GM18511 (cell line): ENCODE measurements around the gene ZNF556.
A peak's percentile ranks its signal among the peaks of the same experiment; 100 is the strongest.

Source experiments
- ATAC-seq: cut with Tn5 transposase; IDR thresholded peaks from one replicate; pipeline ENCODE4 v1.9.1; 2021; ENCODE audit warnings: mild to moderate bottlenecking, moderate library complexity; ENCODE audit not compliant: unreplicated experiment

The ZNF556 gene

DNA sequence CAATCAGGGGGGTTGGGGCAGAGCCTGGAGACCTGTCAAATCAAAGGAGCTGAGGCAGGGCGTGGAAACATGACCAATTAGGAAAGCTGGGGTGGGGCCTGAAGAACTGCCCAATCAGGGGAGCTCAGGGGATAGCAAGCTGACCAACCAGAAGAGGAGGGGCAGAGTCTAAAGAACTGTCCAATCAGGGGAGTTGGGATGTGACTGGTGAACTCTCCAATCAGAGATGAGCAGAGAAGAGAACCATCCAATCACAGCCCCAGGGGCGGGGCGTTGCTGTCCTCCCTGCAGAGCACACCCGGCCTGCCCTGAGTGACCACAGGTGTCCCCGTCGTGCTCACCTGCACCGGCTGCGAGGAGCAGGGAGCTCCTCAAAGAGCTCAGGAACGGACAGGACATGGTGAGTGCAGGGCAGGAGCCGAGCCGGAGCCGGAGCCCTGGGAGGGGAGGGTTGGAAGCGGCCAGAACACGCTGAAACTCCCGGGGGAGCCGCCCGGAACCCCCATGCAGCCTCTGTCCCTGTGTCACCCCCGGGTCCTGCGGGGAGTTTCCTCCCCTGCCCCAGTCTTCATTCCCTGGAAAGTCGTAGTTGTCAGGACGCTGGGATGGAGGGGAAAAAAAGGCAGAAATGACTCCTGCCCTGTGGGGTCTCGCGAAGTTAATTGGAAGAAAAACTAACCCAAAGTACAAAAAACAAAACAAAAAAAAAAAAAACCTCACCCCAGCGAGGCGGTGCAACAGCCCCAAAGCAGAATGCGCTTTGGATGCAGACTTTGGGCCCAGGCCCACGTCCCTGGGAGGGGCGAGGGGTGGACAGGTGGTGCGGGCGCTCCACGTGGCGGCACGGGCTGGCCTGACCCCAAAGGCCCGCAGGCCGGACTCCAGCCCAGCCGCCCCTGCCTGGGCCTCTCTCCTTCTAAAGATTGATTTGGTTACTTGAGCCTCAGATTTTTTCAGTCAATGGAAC lies at the start of gene ZNF556:
Gene ZNF556, plus strand, starts transcription at position 311 of the 967 bp plus-strand sequence. Its CDS starts 87 bp downstream, at position 398.
- no peak for ATAC-seq

DNA sequence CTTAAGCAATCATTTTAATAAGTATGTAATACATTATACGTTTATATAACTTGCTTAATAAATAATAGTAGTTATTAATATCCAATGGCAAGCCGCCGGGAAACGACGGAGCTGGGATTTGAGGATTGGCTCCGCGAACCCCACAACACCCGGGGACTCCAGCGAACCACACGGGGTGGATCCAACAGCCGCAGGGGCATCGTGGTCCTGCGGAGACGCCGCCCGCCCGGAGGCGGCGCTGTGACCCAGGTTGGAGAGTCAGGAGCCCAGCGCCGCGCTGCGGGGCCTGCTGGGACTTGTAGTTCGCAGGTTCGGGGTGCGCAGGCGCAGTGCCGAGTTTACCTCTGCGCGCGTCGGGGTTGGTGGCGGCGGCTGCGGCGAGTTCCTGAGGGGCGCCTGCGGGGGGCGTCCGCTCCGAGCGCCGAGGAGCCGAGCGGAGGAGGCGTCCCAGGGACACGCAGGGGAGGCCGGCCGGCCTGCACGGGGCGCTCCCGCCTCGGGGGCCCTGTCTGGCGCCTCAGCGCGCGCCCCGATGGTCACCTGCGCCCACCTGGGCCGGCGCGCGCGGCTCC lies 47.5 kb upstream of the ZNF556 start, which contains the start of gene ZNF554:
Gene ZNF554, plus strand, starts transcription at position 329 of the 572 bp plus-strand sequence. Its CDS starts 204 bp downstream, at position 533.
- peak; percentile 88 for ATAC-seq

DNA sequence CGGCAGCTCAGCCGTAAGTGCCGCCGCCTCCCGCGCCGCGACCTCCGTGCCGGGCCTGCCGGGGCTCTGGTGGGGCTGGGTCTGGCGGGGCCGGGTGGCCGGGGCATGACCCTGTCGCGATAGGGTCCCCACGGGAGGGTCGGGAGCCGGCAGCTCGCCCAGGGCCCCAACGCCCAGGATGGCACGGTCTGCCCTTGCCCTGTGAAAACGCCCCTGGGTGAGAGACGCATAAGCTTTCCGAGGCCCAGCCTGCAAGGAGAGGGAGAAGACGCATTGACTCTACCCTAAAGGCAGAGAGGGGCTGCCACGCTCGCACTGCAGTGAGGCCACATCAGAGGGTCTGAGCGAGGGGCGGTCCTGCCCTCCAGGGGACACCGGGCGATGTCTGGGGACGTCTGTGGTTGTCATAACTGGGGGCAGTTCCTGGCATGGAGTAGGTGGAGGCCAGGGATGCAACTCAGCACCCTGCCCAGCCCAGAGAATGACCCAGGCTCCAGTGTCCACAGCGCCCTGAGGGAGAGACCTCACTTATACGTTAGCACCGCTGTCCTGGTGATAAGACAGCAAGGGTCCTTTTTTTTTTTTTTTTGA lies 46.9 kb upstream of the ZNF556 start:
- ATAC-seq = peak; percentile 16

DNA sequence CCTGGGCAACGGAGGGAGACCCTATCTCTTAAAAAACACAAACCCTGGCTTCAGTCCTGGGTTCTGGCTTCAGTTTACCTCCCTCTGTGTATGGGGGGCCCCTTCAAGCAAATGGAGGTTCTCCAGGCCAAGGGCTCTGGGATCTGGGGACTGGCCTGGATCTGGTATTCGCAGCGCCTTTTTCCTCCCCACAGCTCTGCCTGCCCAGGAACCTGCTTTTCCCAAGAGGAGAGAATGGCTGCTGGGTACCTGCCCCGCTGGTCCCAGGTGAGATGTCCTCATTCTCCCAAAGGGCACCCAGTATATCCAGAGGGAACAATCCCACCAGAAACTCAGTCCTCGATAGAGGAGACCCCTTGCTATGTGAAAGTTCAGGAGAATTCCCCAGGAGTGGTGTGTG lies 44.3 kb upstream of the ZNF556 start:
- no peak for ATAC-seq

DNA sequence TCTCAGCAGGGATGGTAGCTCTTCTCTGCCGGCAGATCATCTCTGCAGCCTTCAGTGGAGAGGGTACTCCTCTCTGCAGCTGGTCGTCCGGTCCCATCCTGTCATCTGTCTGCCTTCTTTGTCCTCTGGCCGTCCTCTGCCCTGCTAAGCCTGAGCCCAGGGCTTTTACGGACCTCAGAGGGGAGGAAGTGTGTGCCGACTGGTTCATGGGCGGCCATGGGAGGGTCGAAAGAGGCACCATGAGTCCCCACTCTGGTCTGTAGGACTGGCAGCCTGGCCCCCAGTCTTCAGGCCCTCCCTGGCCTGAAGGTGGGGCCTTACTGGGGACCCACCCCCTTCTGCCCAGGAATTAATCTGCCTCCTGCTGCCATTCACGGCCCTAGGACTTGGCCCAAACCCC lies 43.5 kb upstream of the ZNF556 start:
- ATAC-seq = no peak

DNA sequence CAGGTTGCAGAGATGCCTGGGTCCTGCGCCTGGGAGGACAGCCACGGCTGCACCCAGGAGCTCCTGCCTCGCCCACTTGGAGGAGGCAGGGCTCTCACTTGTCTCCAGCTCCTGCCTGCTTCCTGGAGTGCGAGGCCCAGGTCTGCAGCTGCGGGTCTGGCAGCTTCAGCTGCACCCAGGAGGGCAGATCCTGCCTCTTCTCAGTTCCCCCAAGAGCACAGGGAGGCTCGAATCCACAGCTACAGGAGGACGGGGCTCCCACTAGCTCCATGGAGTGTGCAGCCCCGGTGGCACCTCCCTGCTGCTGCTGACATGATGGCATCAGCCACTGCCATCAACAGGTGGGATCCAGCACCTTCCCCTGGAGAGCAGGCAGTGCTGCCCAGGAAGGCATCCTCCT lies 43.0 kb upstream of the ZNF556 start:
- no peak for ATAC-seq

DNA sequence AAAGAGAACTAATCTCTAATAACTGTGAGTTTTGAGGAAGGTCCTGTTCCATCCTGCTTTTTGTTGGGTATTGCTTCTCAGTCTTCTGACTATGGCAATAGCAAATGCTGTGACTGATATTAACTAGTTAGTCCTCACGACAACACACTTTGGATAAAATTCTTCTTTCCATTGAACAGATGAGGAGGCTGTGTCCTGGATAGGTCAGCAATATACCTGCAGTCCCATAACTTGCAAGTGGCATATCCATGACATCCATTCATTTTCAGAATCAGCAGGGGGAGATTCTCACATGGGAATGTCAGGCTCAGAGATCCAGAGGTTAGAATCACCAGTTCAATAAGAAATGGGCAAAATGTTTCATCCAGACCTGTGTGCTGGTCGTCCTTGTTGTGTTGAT lies 40.1 kb upstream of the ZNF556 start:
- ATAC-seq = no peak

DNA sequence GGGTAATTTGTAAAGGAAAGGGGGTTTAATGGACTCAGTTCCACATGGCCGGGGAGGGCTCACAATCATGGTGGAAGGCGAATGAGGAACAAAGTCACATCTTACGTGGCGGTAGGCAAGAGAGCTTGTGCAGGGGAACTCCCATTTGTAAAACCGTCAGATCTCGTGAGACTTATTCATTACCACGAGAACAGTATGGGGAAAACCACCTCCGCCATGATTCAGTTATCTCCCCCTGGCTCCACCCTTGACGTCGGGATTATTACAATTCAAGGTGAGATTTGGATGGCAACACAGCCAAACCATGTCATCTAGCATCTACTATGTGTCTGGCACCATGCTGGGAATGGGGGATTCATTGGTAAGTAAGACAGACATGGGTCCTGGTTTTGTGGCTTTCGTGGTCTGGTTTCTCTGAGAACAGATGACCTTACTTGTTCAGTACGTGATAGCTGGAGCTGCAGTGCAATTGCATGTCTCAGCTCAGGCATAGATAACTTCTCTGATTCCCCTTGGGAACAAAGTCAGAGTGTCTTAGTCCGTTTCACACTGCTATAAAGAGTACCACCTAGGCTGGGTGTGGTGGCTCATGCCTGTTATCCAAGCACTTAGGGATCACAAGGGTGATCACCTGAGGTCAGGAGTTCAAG lies 39.2 kb upstream of the ZNF556 start:
- ATAC-seq = no peak

DNA sequence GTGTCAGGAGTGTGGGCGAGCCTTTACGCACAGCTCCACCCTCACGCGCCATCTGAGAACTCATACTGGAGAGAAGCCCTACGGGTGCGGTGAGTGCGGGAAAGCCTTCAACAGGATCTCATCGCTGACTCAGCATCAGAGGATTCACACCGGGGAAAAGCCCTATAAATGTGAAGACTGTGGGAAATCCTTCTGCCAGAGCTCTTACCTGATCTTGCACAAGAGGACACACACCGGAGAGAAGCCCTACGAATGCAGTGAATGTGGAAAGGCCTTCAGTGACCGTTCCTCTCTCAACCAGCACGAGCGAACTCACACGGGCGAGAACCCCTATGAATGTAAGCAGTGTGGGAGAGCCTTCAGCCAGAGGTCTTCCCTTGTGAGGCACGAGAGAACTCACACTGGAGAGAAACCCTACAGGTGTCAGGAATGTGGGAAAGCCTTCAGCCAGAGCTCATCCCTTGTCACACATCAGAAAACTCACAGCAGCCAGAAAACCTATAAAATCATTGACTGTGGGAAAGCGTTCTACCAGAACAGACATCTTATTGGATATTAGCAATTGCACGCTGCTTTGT lies 32.8 kb upstream of the ZNF556 start:
- no peak for ATAC-seq

DNA sequence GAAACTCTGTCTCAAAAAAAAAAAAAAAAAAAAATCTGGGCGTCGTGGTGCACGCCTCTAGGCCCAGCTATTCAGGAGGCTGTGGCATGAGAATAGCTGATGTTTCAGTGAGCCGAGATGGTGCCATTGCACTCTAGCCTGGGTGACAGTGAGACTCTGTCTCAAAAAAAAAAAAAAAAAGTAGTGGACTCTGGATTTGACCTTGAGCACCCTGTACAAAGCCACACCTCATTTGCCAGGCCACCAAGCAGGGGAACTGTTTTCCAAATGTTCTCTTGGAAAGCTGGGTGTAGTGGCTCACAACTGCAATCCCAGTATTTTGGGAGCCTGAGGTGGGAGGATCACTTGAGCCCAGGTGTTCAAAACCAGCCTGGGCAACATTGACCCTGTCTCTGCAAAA lies 29.7 kb upstream of the ZNF556 start:
- no peak for ATAC-seq

DNA sequence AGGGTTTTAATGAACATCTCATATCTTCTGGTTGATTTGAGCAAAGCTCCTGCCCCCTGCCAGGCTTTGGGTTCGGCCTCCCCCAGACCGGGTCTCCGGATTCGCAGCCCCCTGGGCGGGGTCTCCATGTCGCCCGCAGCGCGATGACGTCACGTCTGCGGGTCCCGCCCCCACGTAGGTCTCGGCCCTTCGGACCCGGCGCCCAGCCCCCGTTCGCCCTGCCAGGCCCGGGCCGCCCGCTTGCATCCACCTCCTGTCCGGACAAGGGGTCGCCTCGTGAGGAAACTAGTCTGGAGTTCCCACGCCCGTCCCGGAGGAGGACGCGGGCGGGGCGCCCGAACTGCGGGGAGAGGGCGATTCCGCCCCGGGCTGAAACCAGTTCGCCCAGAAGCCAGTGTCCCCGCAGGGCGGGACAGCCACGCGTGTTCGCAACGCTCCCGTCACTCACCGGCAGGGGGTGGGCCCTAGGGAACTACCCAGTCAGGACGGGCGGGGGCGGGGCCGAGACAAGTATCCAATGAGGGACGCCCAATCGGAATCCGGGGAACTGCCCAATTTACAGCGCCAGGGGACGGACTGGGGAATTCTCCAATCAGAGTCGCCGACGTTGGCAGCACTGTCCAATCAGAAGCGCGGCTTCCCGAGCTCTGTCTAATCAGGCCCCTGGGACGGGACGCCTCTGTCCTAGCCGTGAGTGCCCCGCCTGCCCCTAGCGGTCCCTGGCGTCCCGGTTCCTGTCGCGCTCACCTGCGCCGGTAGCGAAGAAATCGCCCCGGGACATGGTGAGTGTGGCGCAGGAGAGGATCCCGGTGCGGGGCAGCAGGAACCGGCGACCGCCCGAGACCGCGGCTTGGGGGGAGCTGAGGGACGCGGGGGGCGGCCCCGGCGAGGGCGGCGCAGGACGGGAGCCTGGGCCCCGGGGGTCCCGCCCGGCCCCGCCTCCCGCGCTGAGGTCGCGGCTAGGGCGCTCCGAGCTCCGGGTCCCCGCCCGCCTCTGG lies 26.0 kb upstream of the ZNF556 start, which contains the start of gene ZNF555:
Gene ZNF555, plus strand, starts transcription at position 682 of the 998 bp plus-strand sequence. Its CDS starts 98 bp downstream, at position 780.
- peak; percentile 93 for ATAC-seq

DNA sequence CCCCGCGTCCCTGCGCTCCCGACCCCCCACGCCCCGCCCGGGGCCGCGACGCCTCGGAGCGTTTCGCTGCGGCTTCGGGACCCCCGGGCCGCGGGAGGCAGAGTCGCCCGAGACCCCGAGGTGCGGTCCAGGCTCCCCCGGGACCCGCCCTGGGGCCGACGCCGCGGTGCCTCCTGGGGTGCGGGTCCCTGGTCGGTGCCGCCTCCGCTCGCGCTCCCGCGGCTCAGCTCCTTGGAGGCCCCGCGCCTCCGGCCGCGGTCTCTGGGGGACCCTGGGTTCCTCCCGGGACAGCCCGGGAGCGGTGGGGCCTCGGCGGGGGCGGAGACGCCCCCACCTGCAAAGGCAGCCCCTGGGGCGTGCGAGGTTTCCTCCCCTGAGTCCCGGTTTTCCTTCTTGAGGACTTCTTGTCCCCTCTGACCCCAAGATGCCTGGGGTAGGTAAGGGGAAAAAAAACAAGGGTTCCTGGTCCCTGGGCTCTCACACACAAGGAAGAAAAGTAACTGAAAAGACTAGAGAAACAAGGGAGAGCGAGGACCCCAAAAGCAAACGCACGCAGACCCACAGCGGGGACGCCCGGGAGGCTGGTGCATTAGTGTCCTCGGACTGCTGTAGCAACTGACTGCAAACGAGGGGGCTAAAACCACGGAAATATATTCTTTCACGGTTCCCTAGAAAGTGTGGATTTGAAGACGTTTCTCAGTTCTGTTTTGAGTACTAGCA lies 25.1 kb upstream of the ZNF556 start:
- no peak for ATAC-seq

DNA sequence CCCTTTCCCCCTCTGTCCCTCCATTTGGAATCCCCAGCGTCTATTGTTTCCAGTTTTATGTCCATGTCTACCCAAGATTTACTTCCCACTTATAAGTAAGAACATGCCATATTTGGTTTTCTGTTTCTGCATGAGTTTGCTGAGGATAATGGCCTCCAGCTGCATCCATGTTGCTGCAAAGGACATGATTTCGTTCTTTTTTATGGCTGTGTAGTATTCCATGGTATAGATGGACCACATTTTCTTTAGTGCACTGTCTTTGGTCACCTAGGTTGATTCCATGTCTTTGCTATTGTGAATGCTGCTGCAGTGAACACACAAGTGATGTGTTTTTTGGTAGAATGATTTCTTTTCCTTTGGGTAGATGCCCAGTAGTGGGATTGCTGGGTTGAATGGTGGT lies 22.0 kb upstream of the ZNF556 start:
- no peak for ATAC-seq

DNA sequence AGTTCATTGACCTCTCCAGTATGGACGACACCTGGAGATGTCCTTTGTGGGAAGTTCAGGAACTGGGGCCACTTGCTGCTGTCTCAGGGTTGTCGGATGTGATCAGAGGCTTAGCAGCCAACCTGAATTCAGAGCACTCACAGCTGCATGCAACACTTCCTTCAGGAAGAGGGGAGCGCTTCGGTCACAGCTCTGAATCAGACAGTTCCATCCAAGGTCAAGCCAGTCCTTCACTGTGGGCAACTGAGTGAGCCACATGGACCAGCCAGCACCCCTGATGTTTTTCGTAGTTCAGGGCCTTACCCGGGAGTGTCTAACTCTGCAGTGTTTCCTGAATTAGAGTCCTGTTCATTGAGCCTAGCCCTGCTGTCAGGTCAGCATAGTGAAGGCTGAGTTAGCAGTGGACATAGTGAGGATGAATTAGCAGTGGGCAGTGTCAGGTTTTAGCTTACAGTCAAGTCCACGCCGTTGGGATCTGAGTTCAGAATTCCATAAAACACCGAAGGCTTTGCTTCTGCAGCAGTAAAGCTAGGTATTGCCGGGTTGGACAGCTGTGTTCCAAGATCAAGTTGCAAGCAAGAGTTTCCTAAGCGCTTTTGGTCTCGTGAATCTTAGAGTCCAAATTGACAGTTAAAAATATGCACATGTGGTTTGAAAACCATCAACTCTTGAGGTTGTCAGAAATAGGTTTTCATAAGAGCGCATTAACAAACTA lies 20.8 kb upstream of the ZNF556 start:
- ATAC-seq = no peak

DNA sequence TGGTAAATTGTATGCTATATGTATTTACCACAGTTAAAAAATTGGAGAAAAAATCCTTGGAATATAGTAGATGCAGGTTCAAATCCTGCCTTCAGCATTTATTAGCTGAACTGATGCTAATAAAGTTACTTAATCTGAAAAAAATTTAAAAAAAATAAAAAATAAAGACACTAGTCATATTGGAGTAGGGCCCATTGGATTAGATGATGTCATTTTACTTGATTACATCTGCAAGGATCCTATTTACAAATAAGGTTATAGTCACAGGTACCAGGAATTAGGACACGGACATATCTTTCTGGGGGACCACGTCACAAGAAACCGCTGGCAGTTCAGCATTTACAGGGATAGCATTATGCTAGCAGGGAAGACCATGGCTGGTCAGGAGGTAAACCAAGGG lies 19.6 kb upstream of the ZNF556 start:
- no peak for ATAC-seq

DNA sequence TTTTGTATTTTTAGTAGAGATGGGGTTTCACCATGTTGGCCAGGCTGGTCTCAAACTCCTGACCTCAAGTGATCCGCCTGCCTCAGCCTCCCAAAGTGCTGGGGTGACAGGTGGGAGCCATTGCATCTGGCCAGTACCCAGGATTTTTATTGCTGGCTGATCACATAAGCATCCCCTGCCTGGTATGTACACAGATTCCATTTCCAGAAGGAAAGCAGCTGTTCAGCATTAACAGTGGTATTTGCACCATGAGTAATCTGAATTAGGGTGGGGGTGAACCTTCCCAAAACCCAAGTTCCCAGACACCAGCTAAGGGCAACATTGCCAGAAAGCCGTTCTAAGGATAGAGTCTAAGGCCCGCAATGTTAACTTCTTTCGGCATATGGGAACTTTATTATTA lies 18.5 kb upstream of the ZNF556 start:
- ATAC-seq = no peak

DNA sequence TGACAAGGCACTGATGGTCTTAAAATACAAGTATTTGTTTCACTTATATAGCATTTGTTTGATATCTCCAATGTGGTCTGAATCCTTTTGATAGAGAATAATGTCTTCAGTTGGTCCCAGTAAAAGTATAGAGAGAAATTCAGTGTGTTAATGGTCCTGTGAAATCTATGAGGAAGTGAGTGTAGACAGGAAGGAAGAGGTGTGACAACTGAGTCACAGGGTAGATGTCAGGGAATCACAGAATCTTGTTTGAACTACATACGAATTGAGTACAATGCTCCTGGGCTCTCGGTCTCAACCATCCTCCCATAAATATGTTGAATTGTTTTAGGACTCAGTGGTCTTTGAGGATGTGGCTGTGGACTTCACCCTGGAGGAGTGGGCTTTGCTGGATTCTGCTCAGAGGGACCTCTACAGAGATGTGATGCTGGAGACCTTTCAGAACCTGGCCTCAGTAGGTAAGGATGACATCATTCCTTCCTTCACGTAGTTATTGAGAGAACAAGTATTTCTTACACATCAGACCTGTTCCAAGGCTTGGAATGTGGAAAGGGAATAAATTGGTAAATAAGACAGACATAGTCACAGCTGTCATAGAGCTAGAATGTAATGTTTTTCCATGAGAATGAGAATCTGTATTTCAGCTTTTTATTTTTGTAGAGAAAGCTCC lies 16.7 kb upstream of the ZNF556 start:
- no peak for ATAC-seq

DNA sequence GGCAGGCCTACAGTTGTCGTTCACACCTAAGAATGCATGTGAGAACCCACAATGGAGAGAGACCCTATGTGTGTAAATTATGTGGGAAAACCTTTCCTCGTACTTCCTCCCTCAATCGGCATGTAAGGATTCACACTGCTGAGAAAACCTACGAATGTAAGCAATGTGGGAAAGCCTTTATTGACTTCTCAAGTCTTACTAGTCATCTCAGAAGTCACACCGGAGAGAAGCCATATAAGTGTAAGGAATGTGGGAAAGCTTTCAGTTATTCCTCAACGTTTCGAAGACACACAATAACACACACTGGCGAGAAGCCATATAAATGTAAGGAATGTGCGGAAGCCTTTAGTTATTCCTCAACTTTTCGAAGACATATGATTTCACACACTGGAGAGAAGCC lies 14.5 kb upstream of the ZNF556 start:
- ATAC-seq = no peak
